NCI-H2081 (cell line): ENCODE measurements around the gene ZBTB8A.
"Not testable (repeated sequence)": the region's sequence is repeated elsewhere in the genome, so short reads cannot be mapped to it uniquely, and the experiment has no call there.

ENCODE experiments used
- DNase-seq, 2 experiments: peaks; one replicate each; lab custom pipeline; 2025; lab: John Stamatoyannopoulos, UW

Gene ZBTB8A

GRCh38 chr1:32619701-32620485 lies 80.7 kb downstream of the ZBTB8A start:
- no peak for DNase-seq

- no peak for DNase-seq
Observed at GRCh38 chr1:32622205-32622604, 83.0 kb downstream of the ZBTB8A start.

- no peak for DNase-seq
Observed at GRCh38 chr1:32622806-32623681, 83.8 kb downstream of the ZBTB8A start.

GRCh38 chr1:32623775-32624174 lies 84.5 kb downstream of the ZBTB8A start:
- no peak for DNase-seq

GRCh38 chr1:32626176-32626575 lies 86.9 kb downstream of the ZBTB8A start:
- DNase-seq: no peak

- DNase-seq: no peak
Observed at GRCh38 chr1:32627596-32628162, 88.5 kb downstream of the ZBTB8A start.

- not testable (repeated sequence) for DNase-seq
Observed at GRCh38 chr1:32630173-32630572, 90.9 kb downstream of the ZBTB8A start.

- DNase-seq: no peak
Observed at GRCh38 chr1:32632829-32633228, 93.6 kb downstream of the ZBTB8A start.

GRCh38 chr1:32635508-32636277 lies 96.5 kb downstream of the ZBTB8A start:
- DNase-seq: no peak

- no peak for DNase-seq
Observed at GRCh38 chr1:32636914-32637645, 97.9 kb downstream of the ZBTB8A start.

GRCh38 chr1:32639489-32640075 lies 100.4 kb downstream of the ZBTB8A start:
- DNase-seq: no peak

- DNase-seq: not testable (repeated sequence)
Observed at GRCh38 chr1:32642292-32642827, 103.1 kb downstream of the ZBTB8A start.

GRCh38 chr1:32644426-32644825 lies 105.2 kb downstream of the ZBTB8A start:
- DNase-seq: no peak

GRCh38 chr1:32647308-32648134 lies 108.3 kb downstream of the ZBTB8A start:
- no peak for DNase-seq

GRCh38 chr1:32650248-32650751 lies 111.1 kb downstream of the ZBTB8A start, which contains the start of gene ZBTB8OS:
Gene ZBTB8OS (minus strand): TSS chr1:32650550. CDS start chr1:32650529, 21 bp downstream.
- DNase-seq: peak; percentile 97

- peak; percentile 99 for DNase-seq
Observed at GRCh38 chr1:32650752-32651460, 111.7 kb downstream of the ZBTB8A start, which contains the start of gene RBBP4. Gene RBBP4 (plus strand): TSS chr1:32651208. CDS start chr1:32651307, 99 bp downstream.

GRCh38 chr1:32651461-32652073 lies 112.3 kb downstream of the ZBTB8A start:
- DNase-seq: peak in 1 of 2 experiments; percentile 51
